ENCODE results near the gene LRRC14B.
"Not testable (repeated sequence)": the region's sequence is repeated elsewhere in the genome, so short reads cannot be mapped to it uniquely, and the experiment has no call there.

LRRC14B gene

GRCh38 chr5:199950-200645 is 8.8 kb downstream of the LRRC14B start:
- Mint-ChIP-seq H3K9me3 (no peaks in the 10 kb centered on the region), H3K4me1 (ENCODE audit: low read depth) (peaks cover 5% of the 10 kb centered on the region), H3K36me3 (ENCODE audit: low read depth) (peaks cover 14% of the 10 kb centered on the region), H3K27ac (no peak overlapping the region), H3K27me3 (no peaks in the 10 kb centered on the region), H3K4me3 (no peak overlapping the region)

GRCh38 chr5:200985-201384 is 9.7 kb downstream of the LRRC14B start:
- H3K4me1 Mint-ChIP-seq (ENCODE audit: low read depth): peaks cover 5% of the 10 kb centered on the region
- H3K27ac Mint-ChIP-seq: no peak overlapping the region
- no peaks in the 10 kb centered on the region for H3K9me3 Mint-ChIP-seq
- H3K4me3 Mint-ChIP-seq: no peak overlapping the region
- peaks cover 23% of the 10 kb centered on the region for H3K36me3 Mint-ChIP-seq (ENCODE audit: low read depth)
- no peaks in the 10 kb centered on the region for H3K27me3 Mint-ChIP-seq

GRCh38 chr5:201672-202071 is 10.4 kb downstream of the LRRC14B start:
- no peak overlapping the region for H3K4me3 Mint-ChIP-seq
- no peaks in the 10 kb centered on the region for H3K9me3 Mint-ChIP-seq
- peaks cover 23% of the 10 kb centered on the region for H3K36me3 Mint-ChIP-seq (ENCODE audit: low read depth)
- H3K27me3 Mint-ChIP-seq: no peaks in the 10 kb centered on the region
- no peak overlapping the region for H3K27ac Mint-ChIP-seq
- H3K4me1 Mint-ChIP-seq (ENCODE audit: low read depth): peaks cover 5% of the 10 kb centered on the region

GRCh38 chr5:203246-203930 is 12.1 kb downstream of the LRRC14B start:
- no peaks in the 10 kb centered on the region for H3K9me3 Mint-ChIP-seq
- H3K36me3 Mint-ChIP-seq (ENCODE audit: low read depth): peaks cover 38% of the 10 kb centered on the region
- no peak overlapping the region for H3K27ac Mint-ChIP-seq
- H3K4me3 Mint-ChIP-seq: no peak overlapping the region
- H3K27me3 Mint-ChIP-seq: no peaks in the 10 kb centered on the region
- peaks cover 8% of the 10 kb centered on the region for H3K4me1 Mint-ChIP-seq (ENCODE audit: low read depth)

GRCh38 chr5:204001-204400 is 12.7 kb downstream of the LRRC14B start:
- no peaks in the 10 kb centered on the region for H3K27me3 Mint-ChIP-seq
- no peak overlapping the region for H3K4me3 Mint-ChIP-seq
- peaks cover 38% of the 10 kb centered on the region for H3K36me3 Mint-ChIP-seq (ENCODE audit: low read depth)
- peaks cover 8% of the 10 kb centered on the region for H3K4me1 Mint-ChIP-seq (ENCODE audit: low read depth)
- H3K9me3 Mint-ChIP-seq: no peaks in the 10 kb centered on the region
- no peak overlapping the region for H3K27ac Mint-ChIP-seq

GRCh38 chr5:204462-204861 is 13.2 kb downstream of the LRRC14B start:
- H3K4me1 Mint-ChIP-seq (ENCODE audit: low read depth): peaks cover 9% of the 10 kb centered on the region
- H3K4me3 Mint-ChIP-seq: no peak overlapping the region
- no peak overlapping the region for H3K27ac Mint-ChIP-seq
- H3K36me3 Mint-ChIP-seq (ENCODE audit: low read depth): peaks cover 38% of the 10 kb centered on the region
- no peaks in the 10 kb centered on the region for H3K27me3 Mint-ChIP-seq
- H3K9me3 Mint-ChIP-seq: no peaks in the 10 kb centered on the region

GRCh38 chr5:204966-205670 is 13.8 kb downstream of the LRRC14B start:
- Mint-ChIP-seq H3K9me3 (no peaks in the 10 kb centered on the region), H3K4me3 (no peak overlapping the region), H3K27ac (no peak overlapping the region), H3K27me3 (no peaks in the 10 kb centered on the region), H3K36me3 (ENCODE audit: low read depth) (peaks cover 38% of the 10 kb centered on the region), H3K4me1 (ENCODE audit: low read depth) (peaks cover 16% of the 10 kb centered on the region)

GRCh38 chr5:206406-206805 is 15.1 kb downstream of the LRRC14B start:
- no peak overlapping the region for H3K27ac Mint-ChIP-seq
- no peaks in the 10 kb centered on the region for H3K9me3 Mint-ChIP-seq
- H3K36me3 Mint-ChIP-seq (ENCODE audit: low read depth): peaks cover 38% of the 10 kb centered on the region
- H3K27me3 Mint-ChIP-seq: no peaks in the 10 kb centered on the region
- no peak overlapping the region for H3K4me3 Mint-ChIP-seq
- H3K4me1 Mint-ChIP-seq (ENCODE audit: low read depth): peaks cover 15% of the 10 kb centered on the region

GRCh38 chr5:206927-207536 is 15.7 kb downstream of the LRRC14B start:
- Mint-ChIP-seq H3K9me3 (no peaks in the 10 kb centered on the region), H3K27me3 (no peaks in the 10 kb centered on the region), H3K36me3 (ENCODE audit: low read depth) (peaks cover 38% of the 10 kb centered on the region), H3K4me3 (no peak overlapping the region), H3K27ac (peak overlapping the region; percentile 34), H3K4me1 (ENCODE audit: low read depth) (peaks cover 14% of the 10 kb centered on the region)

- H3K9me3 Mint-ChIP-seq: no peaks in the 10 kb centered on the region
- H3K27ac Mint-ChIP-seq: no peak overlapping the region
Measured at GRCh38 chr5:207599-207998, 16.3 kb downstream of the LRRC14B start.

GRCh38 chr5:208449-209114 is 17.3 kb downstream of the LRRC14B start:
- Mint-ChIP-seq H3K36me3 (ENCODE audit: low read depth) (peaks cover 36% of the 10 kb centered on the region), H3K4me1 (ENCODE audit: low read depth) (peaks cover 16% of the 10 kb centered on the region), H3K27ac (no peak overlapping the region), H3K4me3 (no peak overlapping the region), H3K27me3 (no peaks in the 10 kb centered on the region), H3K9me3 (no peaks in the 10 kb centered on the region)

More at GRCh38 chr5:207599-207998, 16.3 kb downstream of the LRRC14B start:
- Mint-ChIP-seq H3K36me3 (ENCODE audit: low read depth) (peaks cover 38% of the 10 kb centered on the region), H3K4me3 (no peak overlapping the region), H3K27me3 (no peaks in the 10 kb centered on the region), H3K4me1 (ENCODE audit: low read depth) (peaks cover 14% of the 10 kb centered on the region)

- no peaks in the 10 kb centered on the region for H3K9me3 Mint-ChIP-seq
- H3K4me1 Mint-ChIP-seq (ENCODE audit: low read depth): peaks cover 44% of the 10 kb centered on the region
- no peaks in the 10 kb centered on the region for H3K27me3 Mint-ChIP-seq
- peak overlapping the region; percentile 96 for H3K27ac Mint-ChIP-seq
- peak overlapping the region; percentile 28 for H3K4me3 Mint-ChIP-seq
- peaks cover 20% of the 10 kb centered on the region for H3K36me3 Mint-ChIP-seq (ENCODE audit: low read depth)
Measured at GRCh38 chr5:213803-214395, 22.6 kb downstream of the LRRC14B start.

GRCh38 chr5:215256-215655 is 24.0 kb downstream of the LRRC14B start:
- H3K27me3 Mint-ChIP-seq, H3K9me3 Mint-ChIP-seq: not testable (repeated sequence)
- Mint-ChIP-seq H3K27ac (peak overlapping the region; percentile 96), H3K4me1 (ENCODE audit: low read depth) (peaks cover 44% of the 10 kb centered on the region), H3K36me3 (ENCODE audit: low read depth) (peaks cover 23% of the 10 kb centered on the region), H3K4me3 (peak overlapping the region; percentile 75)

GRCh38 chr5:216076-216475 is 24.8 kb downstream of the LRRC14B start:
- Mint-ChIP-seq H3K27ac (peak overlapping the region; percentile 96), H3K4me3 (peak overlapping the region; percentile 75), H3K4me1 (ENCODE audit: low read depth) (peaks cover 49% of the 10 kb centered on the region), H3K36me3 (ENCODE audit: low read depth) (peaks cover 26% of the 10 kb centered on the region)
- H3K9me3 Mint-ChIP-seq, H3K27me3 Mint-ChIP-seq: not testable (repeated sequence)

All from stimulated activated naive CD8-positive, alpha-beta T cell treated with anti-CD3 and anti-CD28 coated beads, Interleukin-15, Interleukin-2, amounts not matched to agents 100 ng/mL and 50 ng/mL, for 24 hours (primary cell).